NB4 (cell line): ENCODE measurements around the gene CHAT.

Experiments
- CTCF ChIP-seq: IDR thresholded peaks from one replicate; pipeline ENCODE4 v1.5.1; 2012; ENCODE audit warnings: low read depth, low read length
- MYC ChIP-seq: IDR thresholded peaks from 2 replicates; pipeline ENCODE4 v1.6.1; 2011; ENCODE audit warnings: low read depth, low read length
- POLR2A ChIP-seq: IDR thresholded peaks from 2 replicates; pipeline ENCODE4 v1.6.1; 2011; ENCODE audit warnings: mild to moderate bottlenecking; ENCODE audit not compliant: insufficient read length; ENCODE audit errors: extremely low read depth

- no peak for TF ChIP-seq CTCF
- TF ChIP-seq POLR2A: no peak
- no peak for TF ChIP-seq MYC
Observed at GRCh38 chr10:49657606-49658005, 43.8 kb downstream of the CHAT start.
